Heart left ventricle (tissue), 16 donors: Measurements from ENCODE around the gene MEN1. TPM values are rescaled to one million over a fixed set of nuclear protein-coding genes. Genes with fewer than 3 reads are reported as not detected.

Source experiments
- ATAC-seq, 4 donors: fragments of 200-7000 bp; cut with Tn5 transposase; one replicate each; pipeline ENCODE4 v1.9.1; 2020 to 2022; ENCODE audit warnings: moderate library complexity in 4 of 4, mild to moderate bottlenecking in 3 of 4, moderate number of reproducible peaks in 1 of 4
- DNase-seq, 5 donors: peaks; one replicate each; pipeline ENCODE4 v3.0.0-alpha.2; 2020
- H3K27ac ChIP-seq, 12 donors: fragments of 200-600 bp; sonication (generic) in 4 of 12; one replicate each; pipeline versions ENCODE4 v1.5.0 to v1.8.0; 2016 to 2022; ENCODE audit warnings: mild to moderate bottlenecking in 2 of 12
- H3K27me3 ChIP-seq, 9 donors: fragments of 200-600 bp; sonication (generic) in 2 of 9; one replicate each; pipeline versions ENCODE4 v1.5.1 to v1.8.0; 2016 to 2022; ENCODE audit warnings: mild to moderate bottlenecking in 3 of 9
- H3K36me3 ChIP-seq, 9 donors: fragments of 200-600 bp; sonication (generic) in 2 of 9; one replicate each; pipeline versions ENCODE4 v1.5.0 to v1.8.0; 2018 to 2022; ENCODE audit warnings: mild to moderate bottlenecking in 2 of 9
- H3K4me1 ChIP-seq, 12 donors: fragments of 200-600 bp; sonication (generic) in 4 of 12; one replicate each; pipeline versions ENCODE4 v1.5.0 to v1.8.0; 2016 to 2022; ENCODE audit warnings: mild to moderate bottlenecking in 3 of 12
- H3K4me3 ChIP-seq, 12 donors: fragments of 200-600 bp; sonication (generic) in 4 of 12; one replicate each; pipeline versions ENCODE4 v1.5.0 to v1.8.0; 2017 to 2022; ENCODE audit warnings: mild to moderate bottlenecking in 9 of 12, moderate library complexity in 4 of 12
- H3K9me3 ChIP-seq, 12 donors: fragments of 200-600 bp; sonication (generic) in 4 of 12; one replicate each; pipeline versions ENCODE4 v1.5.0 to v1.8.0; 2016 to 2022; ENCODE audit warnings: mild to moderate bottlenecking in 1 of 12
- POLR2A ChIP-seq, 2 donors: fragments of 450-650 bp; IDR thresholded peaks; one replicate each; pipeline ENCODE4 v1.6.1; 2017; ENCODE audit warnings: antibody characterized with exemption in 2 of 2, mild to moderate bottlenecking in 2 of 2, moderate library complexity in 2 of 2
- WGBS, 4 donors: extraction: QIAGEN DNeasy Blood & Tissue Kit in 2 of 4; methylation state at CpG; one replicate each; pipeline versions ENCODE4 v1.1.5 to v1.1.7; 2013 to 2018; 5-methylcytosine and 5-hydroxymethylcytosine counted together
- intact Hi-C, 10 donors: fragments of 100-400 bp; cut with DNase I; formaldehyde crosslinking; loops; one replicate each; pipeline versions ENCODE4 v1.11.1 to v1.14.2; 2022
- polyA plus RNA-seq, 2 donors: library from polyadenylated mRNA; stranded (reverse); fragments of 200-250 nt; gene quantifications; one replicate each; pipeline ENCODE4 v1.2.3, GENCODE V29; 2013
- total RNA-seq, 9 donors: library from RNA; depleted of rRNA in 2 of 9; stranded (reverse); fragments of >200 nt in 2 of 9; fragmentation: NEBNext Ultra II Directional in 3 of 9; extraction: Animal tissue kit (Norgen Biotek cat#: 25700) in 3 of 9; gene quantifications; one replicate each; pipeline versions ENCODE4 v1.1.0 to v1.2.4, GENCODE V29; 2016 to 2023
- TF ChIP-seq, protein P1 (sequence below), 12 donors: fragments of 200-600 bp; sonication (generic) in 4 of 12; IDR thresholded peaks; one replicate each; pipeline versions ENCODE4 v1.5.0 to v1.8.0; 2018 to 2022; ENCODE audit warnings: antibody characterized with exemption in 12 of 12, mild to moderate bottlenecking in 5 of 12
- donor health status: ischemic (EF 13 %, LVEDD 7.1; RV severe dilation, severe dysfunction).
- donor health status: healthy with polysubstance abuse.
- donor health status: DM: no; HTN: yes; CAD: no.
- donor health status: DM: no; HTN: no; CAD: no.
- donor health status: ischemic (EF 25% LVEDD 6.9; RV normal size, moderate dysfunction).
- donor health status: ischemic (EF 25% LVEDD 5.7; RV mildly dilated, moderate dysfunction).
- donor health status: healthy.
- donor health status: DM: yes; HTN: yes; CAD: no.
- donor health status: ischemic (EF 35%, LVEDD 5.7; RV mildly dilated, moderate dysfunction).
- donor health status: nonischemic (EF 11% LVEDD 7.7; RV severe dilation, severe dysfunction).
- donor health status: DM: yes; HTN: yes; CAD: no.
- donor health status: PGD.
- donor health status: ischemic (EF 29% LVEDD 5.4; RV normal size, mild dysfunction).
- donor health status: nonischemic (EF 23%, LVEDD 6.1; RV moderate dilation, normal function).

MEN1 gene
- total and polyA plus RNA-seq, 11 donors, result 6.6 to 15.2 (median 9.0) TPM

DNA sequence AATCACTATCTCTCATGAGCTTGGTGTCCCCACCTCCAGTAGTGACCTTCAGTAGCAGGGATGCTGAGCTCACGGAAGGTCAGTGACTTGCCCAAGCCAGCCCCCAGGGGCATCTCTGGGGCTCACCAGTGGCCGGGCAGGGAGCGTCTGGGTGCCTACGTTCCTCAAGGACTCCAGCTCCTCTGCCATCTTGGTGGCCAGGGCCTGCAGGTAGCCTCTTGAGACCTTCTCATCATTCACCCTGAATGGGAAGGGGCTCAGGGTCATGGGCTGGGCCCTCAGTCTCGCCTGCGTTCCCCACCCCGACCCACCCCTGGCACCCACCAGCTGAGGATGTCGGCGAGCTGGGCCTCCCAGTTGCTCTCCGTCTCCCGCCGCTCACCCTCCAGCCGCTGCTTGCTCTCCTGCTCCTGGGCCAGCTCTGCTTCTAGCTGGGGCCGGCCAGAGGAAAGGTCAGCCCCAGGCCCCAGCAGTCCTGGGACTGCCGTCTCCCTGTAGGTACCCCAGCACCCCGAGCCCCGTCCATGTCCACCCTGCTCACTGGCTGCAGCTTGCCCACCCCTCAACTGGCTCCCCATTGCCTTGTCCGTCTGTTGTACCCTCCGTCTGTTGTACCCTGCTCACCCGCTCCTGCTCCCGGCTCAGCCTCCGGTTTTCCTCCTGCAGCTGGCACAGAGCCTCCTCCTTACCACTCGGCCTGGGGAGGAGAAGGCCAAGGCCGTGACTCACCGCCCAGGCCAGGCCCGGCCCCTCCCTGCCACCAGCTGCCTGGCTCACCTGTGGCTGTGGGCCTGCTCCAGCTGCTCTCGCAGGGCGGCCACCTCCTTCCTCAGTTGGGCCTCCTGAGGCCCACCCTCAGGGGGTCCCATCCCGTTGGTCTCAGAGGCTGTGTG, 24.6 kb upstream of the MEN1 start:
- WGBS, 4 donors, result 88 to 91% (median 90%) methylated on average over 19 to 29 of the region's 29 CpGs
- intact Hi-C loops, result loop anchor here in 1 of 10 donors (5.0 kb wide), 1 partner anchor 72 kb away; no protein-coding TSS in a partner anchor
- peak in 1 of 4 donors; percentile 15 for ATAC-seq
- Histone ChIP-seq H3K36me3 (no peaks in the 10 kb centered on the region), H3K27ac (no peak overlapping the region), H3K4me3 (no peak overlapping the region), H3K4me1 (no peaks in the 10 kb centered on the region), H3K27me3 (no peaks in the 10 kb centered on the region), H3K9me3 (no peaks in the 10 kb centered on the region)
- TF ChIP-seq, protein P1, sequence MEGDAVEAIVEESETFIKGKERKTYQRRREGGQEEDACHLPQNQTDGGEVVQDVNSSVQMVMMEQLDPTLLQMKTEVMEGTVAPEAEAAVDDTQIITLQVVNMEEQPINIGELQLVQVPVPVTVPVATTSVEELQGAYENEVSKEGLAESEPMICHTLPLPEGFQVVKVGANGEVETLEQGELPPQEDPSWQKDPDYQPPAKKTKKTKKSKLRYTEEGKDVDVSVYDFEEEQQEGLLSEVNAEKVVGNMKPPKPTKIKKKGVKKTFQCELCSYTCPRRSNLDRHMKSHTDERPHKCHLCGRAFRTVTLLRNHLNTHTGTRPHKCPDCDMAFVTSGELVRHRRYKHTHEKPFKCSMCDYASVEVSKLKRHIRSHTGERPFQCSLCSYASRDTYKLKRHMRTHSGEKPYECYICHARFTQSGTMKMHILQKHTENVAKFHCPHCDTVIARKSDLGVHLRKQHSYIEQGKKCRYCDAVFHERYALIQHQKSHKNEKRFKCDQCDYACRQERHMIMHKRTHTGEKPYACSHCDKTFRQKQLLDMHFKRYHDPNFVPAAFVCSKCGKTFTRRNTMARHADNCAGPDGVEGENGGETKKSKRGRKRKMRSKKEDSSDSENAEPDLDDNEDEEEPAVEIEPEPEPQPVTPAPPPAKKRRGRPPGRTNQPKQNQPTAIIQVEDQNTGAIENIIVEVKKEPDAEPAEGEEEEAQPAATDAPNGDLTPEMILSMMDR (IDR thresholded peaks at IDR 0.05), result no peak
- TF ChIP-seq POLR2A (IDR thresholded peaks at IDR 0.05), result no peak
- DNase-seq, result no peak

- Histone ChIP-seq H3K36me3 (no peaks in the 10 kb centered on the region), H3K4me1 (no peaks in the 10 kb centered on the region), H3K27ac (no peak overlapping the region), H3K27me3 (no peaks in the 10 kb centered on the region), H3K9me3 (no peaks in the 10 kb centered on the region), H3K4me3 (no peak overlapping the region)
- ATAC-seq (no peak), DNase-seq (no peak)
- 92 to 100% (median 94%) methylated on average over 6 to 25 of the region's 25 CpGs for WGBS, 4 donors
- intact Hi-C loops, result loop anchor here in 1 of 10 donors (5.0 kb wide), 1 partner anchor 73 kb away; no protein-coding TSS in a partner anchor
- TF ChIP-seq, protein P1 (IDR thresholded peaks at IDR 0.05), result no peak
- TF ChIP-seq POLR2A (IDR thresholded peaks at IDR 0.05), result no peak
These were observed 23.8 kb upstream of the MEN1 start for GRCh38 chr11:64834031-64834722.

DNA sequence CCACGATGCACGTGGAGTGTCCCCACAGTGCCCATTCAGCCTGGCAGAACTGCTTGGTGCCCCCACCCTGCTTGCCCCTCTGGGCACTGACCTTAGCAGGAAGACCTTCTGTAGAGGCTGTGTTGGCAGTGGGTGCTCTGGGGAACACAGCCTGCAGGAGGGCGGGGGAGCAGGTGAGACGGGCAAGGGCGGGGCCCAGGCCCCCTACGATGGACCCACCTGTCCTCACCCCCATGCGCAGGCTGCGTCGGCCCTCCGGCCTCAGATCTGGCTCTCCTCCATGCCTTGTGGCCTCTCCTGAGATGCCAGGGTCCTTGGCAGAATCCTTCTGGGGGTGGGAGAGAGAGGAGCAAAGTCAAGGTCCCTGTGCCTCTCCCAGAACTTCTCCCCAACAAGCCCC, 23.2 kb upstream of the MEN1 start:
- intact Hi-C loops, result loop anchor here in 1 of 10 donors (5.0 kb wide), 1 partner anchor 74 kb away; no protein-coding TSS in a partner anchor
- WGBS, 4 donors, result 90 to 97% (median 92%) methylated on average over 8 to 10 of the region's 10 CpGs

More for the DNA sequence above, 23.2 kb upstream of the MEN1 start:
- DNase-seq, result peak in 1 of 5 donors; percentile 58
- Histone ChIP-seq H3K4me1 (no peaks in the 10 kb centered on the region), H3K27ac (no peak overlapping the region), H3K27me3 (no peaks in the 10 kb centered on the region), H3K9me3 (no peaks in the 10 kb centered on the region), H3K4me3 (no peak overlapping the region), H3K36me3 (no peaks in the 10 kb centered on the region)
- TF ChIP-seq, protein P1 (IDR thresholded peaks at IDR 0.05), result no peak
- no peak for TF ChIP-seq POLR2A (IDR thresholded peaks at IDR 0.05)
- no peak for ATAC-seq
